ENCODE results near the gene RPL32.

The RPL32 gene

GRCh38 chr3:12845811-12846210, 4.4 kb upstream of the RPL32 start:
- TF ChIP-seq, protein P1, sequence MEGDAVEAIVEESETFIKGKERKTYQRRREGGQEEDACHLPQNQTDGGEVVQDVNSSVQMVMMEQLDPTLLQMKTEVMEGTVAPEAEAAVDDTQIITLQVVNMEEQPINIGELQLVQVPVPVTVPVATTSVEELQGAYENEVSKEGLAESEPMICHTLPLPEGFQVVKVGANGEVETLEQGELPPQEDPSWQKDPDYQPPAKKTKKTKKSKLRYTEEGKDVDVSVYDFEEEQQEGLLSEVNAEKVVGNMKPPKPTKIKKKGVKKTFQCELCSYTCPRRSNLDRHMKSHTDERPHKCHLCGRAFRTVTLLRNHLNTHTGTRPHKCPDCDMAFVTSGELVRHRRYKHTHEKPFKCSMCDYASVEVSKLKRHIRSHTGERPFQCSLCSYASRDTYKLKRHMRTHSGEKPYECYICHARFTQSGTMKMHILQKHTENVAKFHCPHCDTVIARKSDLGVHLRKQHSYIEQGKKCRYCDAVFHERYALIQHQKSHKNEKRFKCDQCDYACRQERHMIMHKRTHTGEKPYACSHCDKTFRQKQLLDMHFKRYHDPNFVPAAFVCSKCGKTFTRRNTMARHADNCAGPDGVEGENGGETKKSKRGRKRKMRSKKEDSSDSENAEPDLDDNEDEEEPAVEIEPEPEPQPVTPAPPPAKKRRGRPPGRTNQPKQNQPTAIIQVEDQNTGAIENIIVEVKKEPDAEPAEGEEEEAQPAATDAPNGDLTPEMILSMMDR (conservative IDR thresholded peaks at IDR 0.05), result no peak
- H3K27ac ChIP-seq, result no peak overlapping the region

- peak overlapping the region; percentile 92; the same call in 1 of the 2 replicates for H3K27ac ChIP-seq
- TF ChIP-seq, protein P1 (conservative IDR thresholded peaks at IDR 0.05), result no peak
Measured at GRCh38 chr3:12842469-12842868, 1.1 kb upstream of the RPL32 start.

- TF ChIP-seq, protein P1 (conservative IDR thresholded peaks at IDR 0.05), result peak; percentile 15
- peak overlapping the region; percentile 92 for H3K27ac ChIP-seq
Measured at GRCh38 chr3:12841970-12842328, 584 bp upstream of the RPL32 start.

- TF ChIP-seq, protein P1 (conservative IDR thresholded peaks at IDR 0.05), result no peak
- peak overlapping the region; percentile 92 for H3K27ac ChIP-seq
Measured at GRCh38 chr3:12840591-12841148, 695 bp downstream of the RPL32 start.

GRCh38 chr3:12840148-12840547, 1.2 kb downstream of the RPL32 start:
- peak overlapping the region; percentile 92 for H3K27ac ChIP-seq

DNA sequence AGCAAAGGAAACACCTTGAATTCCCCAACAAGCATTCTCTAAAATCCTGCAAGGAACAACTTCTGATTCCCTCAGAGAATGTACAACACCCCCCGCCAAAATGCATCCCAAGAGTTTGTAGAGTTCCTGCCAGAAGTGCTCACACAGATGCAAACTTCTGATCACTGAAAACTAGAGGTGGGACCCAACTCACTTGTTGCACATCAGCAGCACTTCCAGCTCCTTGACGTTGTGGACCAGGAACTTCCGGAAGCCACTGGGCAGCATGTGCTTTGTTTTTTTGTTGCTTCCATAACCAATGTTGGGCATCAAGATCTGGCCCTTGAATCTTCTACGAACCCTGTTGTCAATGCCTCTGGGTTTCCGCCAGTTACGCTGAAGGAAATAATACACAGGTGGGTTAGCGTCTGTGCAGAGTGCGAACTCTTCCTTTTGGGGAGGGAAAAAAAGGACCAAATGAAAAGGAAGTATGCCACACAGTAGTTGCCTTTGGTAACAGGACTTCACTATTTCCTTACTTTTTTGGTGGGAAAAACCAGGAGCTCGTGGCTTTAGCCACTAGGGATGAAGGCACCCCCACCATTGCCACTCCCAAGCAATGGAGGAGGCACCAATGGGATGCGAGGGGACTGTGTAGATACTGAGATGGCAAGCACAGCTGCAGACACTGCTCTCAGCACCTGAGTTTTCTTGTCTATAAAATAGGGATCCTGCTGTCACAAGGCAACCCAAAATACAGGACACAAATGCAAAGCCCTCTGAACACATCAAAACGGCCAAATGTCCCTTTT, 2.0 kb downstream of the RPL32 start:
- H3K27ac ChIP-seq, result peak overlapping the region; percentile 92; the same call in 1 of the 2 replicates
- TF ChIP-seq, protein P1 (conservative IDR thresholded peaks at IDR 0.05), result no peak

GRCh38 chr3:12838179-12838965, 3.0 kb downstream of the RPL32 start:
- peak overlapping the region; percentile 92; the same call in 1 of the 2 replicates for H3K27ac ChIP-seq
- TF ChIP-seq, protein P1 (conservative IDR thresholded peaks at IDR 0.05), result no peak
